Measurements from ENCODE around the gene KCNIP4.

DNA sequence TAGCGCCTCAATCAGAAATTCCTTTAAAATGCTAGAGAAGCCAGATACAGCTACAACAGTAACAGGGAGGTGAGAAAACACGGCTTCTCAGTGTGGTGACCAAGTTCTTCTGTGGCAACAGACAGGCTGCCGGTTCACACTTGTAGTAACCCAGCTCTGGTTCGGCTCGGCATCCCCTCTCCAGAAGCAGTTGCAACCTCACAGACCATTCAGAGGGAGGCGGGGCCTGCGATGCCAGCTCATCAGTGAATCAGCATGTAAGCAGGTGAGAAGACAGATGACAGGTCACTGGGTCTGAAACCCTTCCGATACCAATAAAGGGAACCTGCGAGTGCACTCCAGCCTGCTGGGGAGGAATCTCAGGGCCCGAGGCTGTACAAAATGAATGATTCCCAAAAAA, 251.0 kb downstream of the KCNIP4 start:
- TF ChIP-seq ARNT (IDR thresholded peaks at IDR 0.05) (no peak), BHLHE40 (IDR thresholded peaks at IDR 0.05; ENCODE audit: borderline replicate concordance) (no peak), NFRKB (IDR thresholded peaks at IDR 0.05) (no peak), HDGF (IDR thresholded peaks at IDR 0.05; ENCODE audit: borderline replicate concordance) (no peak), TARDBP (IDR thresholded peaks at IDR 0.05) (no peak), SUZ12 (IDR thresholded peaks at IDR 0.05) (no peak), SP1 (IDR thresholded peaks at IDR 0.05) (no peak), L3MBTL2 (conservative IDR thresholded peaks at IDR 0.05) (no peak), FOXM1 (IDR thresholded peaks at IDR 0.05; ENCODE audit: borderline replicate concordance) (no peak), ZNF384 (IDR thresholded peaks at IDR 0.05) (no peak), FOXK2 (IDR thresholded peaks at IDR 0.05) (no peak), FOXA1 (IDR thresholded peaks at IDR 0.05) (no peak)
- TF ChIP-seq, protein P1, sequence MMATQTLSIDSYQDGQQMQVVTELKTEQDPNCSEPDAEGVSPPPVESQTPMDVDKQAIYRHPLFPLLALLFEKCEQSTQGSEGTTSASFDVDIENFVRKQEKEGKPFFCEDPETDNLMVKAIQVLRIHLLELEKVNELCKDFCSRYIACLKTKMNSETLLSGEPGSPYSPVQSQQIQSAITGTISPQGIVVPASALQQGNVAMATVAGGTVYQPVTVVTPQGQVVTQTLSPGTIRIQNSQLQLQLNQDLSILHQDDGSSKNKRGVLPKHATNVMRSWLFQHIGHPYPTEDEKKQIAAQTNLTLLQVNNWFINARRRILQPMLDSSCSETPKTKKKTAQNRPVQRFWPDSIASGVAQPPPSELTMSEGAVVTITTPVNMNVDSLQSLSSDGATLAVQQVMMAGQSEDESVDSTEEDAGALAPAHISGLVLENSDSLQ (IDR thresholded peaks at IDR 0.05) = no peak

All from HEK293T (cell line).